GM10266 (cell line): ENCODE data around the gene MAP4K4.

ENCODE experiments used
- DNase-seq: peaks from one replicate; pipeline ENCODE4 v3.0.0; 2012; ENCODE audit errors: extremely low spot score
- CTCF ChIP-seq: IDR thresholded peaks from 2 replicates; pipeline ENCODE4 v1.5.1; 2012; ENCODE audit warnings: mild to moderate bottlenecking, low read depth; ENCODE audit not compliant: control insufficient read depth, insufficient read depth; ENCODE audit errors: missing control alignments

MAP4K4 gene

GRCh38 chr2:101710036-101710435, 12.5 kb downstream of the MAP4K4 start:
- no peak for TF ChIP-seq CTCF
- DNase-seq: no peak

- no peak for DNase-seq
- TF ChIP-seq CTCF: no peak
Observed at GRCh38 chr2:101710471-101711318, 13.2 kb downstream of the MAP4K4 start.

GRCh38 chr2:101714118-101714517, 16.6 kb downstream of the MAP4K4 start:
- no peak for TF ChIP-seq CTCF
- no peak for DNase-seq

DNA sequence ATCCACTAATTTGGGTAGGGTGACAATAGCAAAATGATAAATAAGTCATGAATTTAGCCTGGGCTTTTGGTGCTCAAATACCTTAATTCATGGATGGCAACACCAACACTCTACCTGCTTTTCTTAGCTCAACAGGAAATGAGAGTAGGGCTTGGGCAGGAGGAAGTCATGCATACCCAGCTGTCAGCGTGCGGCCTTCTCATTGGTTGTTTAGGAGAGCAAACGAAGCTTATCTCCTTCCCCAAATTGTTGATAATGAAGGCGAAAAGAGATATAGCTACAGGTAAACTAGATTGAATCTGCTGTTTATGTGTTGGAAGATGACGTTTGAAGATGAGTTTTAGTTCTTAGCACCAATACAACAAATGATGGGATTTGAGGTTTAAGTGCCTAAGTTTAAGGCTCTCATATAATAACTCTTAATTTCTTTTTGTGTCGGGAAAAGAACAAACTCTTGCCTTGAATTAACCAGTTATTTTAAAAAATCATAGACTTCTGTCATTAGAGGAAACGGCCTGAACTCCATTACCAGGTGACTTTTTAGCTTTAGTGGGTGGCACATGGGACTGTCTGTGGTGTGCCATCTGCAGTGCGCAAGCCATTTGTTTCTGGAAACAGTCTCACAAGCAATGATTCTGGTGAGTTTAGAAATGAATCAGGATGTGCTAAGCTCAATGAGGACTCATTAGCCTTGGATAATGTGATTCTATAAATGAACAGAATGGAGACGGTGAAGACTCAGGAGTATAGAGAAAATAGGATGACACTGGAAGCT, 19.8 kb downstream of the MAP4K4 start:
- DNase-seq: no peak
- no peak for TF ChIP-seq CTCF

DNA sequence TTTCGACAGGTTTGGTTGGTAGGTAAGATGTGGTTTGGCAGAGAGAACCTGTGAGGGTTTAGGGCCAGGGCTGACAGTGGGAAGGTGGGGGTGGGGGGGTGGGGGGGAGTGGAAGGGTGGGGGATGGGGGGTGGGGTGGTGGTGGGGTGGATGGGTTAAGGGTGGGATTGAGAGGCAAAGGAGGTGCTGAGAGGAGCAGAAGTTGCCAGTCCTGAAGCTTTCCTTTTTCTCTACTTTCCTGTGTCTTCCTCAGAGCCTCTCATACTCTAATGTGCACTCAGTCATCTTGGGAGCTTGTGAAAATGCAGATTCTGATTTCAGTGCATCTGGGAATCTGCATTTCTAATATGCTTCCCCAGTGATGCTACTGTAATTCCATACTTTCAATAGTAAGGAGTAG, 21.0 kb downstream of the MAP4K4 start:
- no peak for TF ChIP-seq CTCF
- no peak for DNase-seq

DNA sequence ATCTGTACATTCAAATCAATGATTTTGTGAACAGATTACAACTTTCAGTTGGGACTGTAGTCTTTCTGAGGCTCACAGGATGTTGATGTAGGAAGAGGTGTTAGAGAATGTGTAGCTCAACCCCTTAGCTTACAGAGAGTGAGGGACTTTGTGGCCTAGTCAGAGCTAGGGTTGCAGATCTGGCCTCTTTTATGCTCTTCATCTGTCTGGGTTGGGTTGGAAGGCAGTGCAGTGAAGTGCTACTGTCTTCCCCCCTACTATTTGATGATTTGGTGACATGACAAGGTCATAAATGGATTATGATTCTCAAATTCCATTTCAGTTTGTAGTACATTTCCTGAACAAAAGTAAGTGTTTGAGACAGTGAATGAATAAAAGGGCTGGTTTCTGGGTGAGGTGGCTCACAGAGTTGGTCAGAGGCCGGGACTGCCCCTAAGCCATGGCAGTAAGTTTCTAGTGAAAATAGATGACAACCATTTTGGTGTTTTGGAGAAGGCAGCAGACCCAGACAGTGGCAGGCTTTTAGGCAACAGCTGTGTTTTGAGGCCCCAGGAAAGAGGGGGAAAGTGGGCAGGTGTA, 21.6 kb downstream of the MAP4K4 start:
- DNase-seq: no peak
- TF ChIP-seq CTCF: no peak

- TF ChIP-seq CTCF: no peak
- DNase-seq: no peak
Observed at GRCh38 chr2:101720732-101721131, 23.2 kb downstream of the MAP4K4 start.
